Measurements from ENCODE around the gene ERAL1.

ERAL1 gene

GRCh38 chr17:28849281-28849680, 5.5 kb upstream of the ERAL1 start:
- no peak for DNase-seq (ENCODE audit: insufficient read length, low spot score)
- peak; percentile 11 for TF ChIP-seq CTCF (IDR thresholded peaks at IDR 0.05; ENCODE audit: insufficient read depth, missing control alignments)
- FAIRE-seq, result no peak

- DNase-seq (ENCODE audit: insufficient read length, low spot score), result no peak
- no peak for TF ChIP-seq CTCF (IDR thresholded peaks at IDR 0.05; ENCODE audit: insufficient read depth, missing control alignments)
- FAIRE-seq, result no peak
These were observed 1.5 kb upstream of the ERAL1 start for GRCh38 chr17:28853295-28853694.

GRCh38 chr17:28855336-28855679, 492 bp downstream of the ERAL1 start:
- DNase-seq (ENCODE audit: insufficient read length, low spot score) (no peak), FAIRE-seq (no peak)
- no peak for TF ChIP-seq CTCF (IDR thresholded peaks at IDR 0.05; ENCODE audit: insufficient read depth, missing control alignments)

- no peak for TF ChIP-seq CTCF (IDR thresholded peaks at IDR 0.05; ENCODE audit: insufficient read depth, missing control alignments)
- no peak for DNase-seq (ENCODE audit: insufficient read length, low spot score)
- FAIRE-seq, result no peak
These were observed 1.3 kb downstream of the ERAL1 start for GRCh38 chr17:28856028-28856574.

- DNase-seq (ENCODE audit: insufficient read length, low spot score) (no peak), FAIRE-seq (no peak)
- no peak for TF ChIP-seq CTCF (IDR thresholded peaks at IDR 0.05; ENCODE audit: insufficient read depth, missing control alignments)
These were observed 3.3 kb downstream of the ERAL1 start for GRCh38 chr17:28857905-28858800.

GRCh38 chr17:28858801-28859355, 4.1 kb downstream of the ERAL1 start:
- no peak for DNase-seq (ENCODE audit: insufficient read length, low spot score)
- no peak for TF ChIP-seq CTCF (IDR thresholded peaks at IDR 0.05; ENCODE audit: insufficient read depth, missing control alignments)
- no peak for FAIRE-seq

- DNase-seq (ENCODE audit: insufficient read length, low spot score), result no peak
- no peak for TF ChIP-seq CTCF (IDR thresholded peaks at IDR 0.05; ENCODE audit: insufficient read depth, missing control alignments)
- FAIRE-seq, result no peak
These were observed 5.6 kb downstream of the ERAL1 start for GRCh38 chr17:28860363-28860808.

Data from D721Med (cell line).